H1 (cell line): Measurements from ENCODE around the gene INKA2. TPM values are rescaled to one million over a fixed set of nuclear protein-coding genes. Genes with fewer than 3 reads are reported as not detected.

Source experiments
- CTCF ChIA-PET: fragments of 300-600 bp; sonication (Branson Sonifier 250); formaldehyde crosslinking; loops from one replicate; lab custom pipeline; 2021; ENCODE audit not compliant: partially characterized antibody; lab: Charles Lee
- POLR2A ChIA-PET: fragments of 300-600 bp; sonication (Branson Sonifier 250); formaldehyde crosslinking; loops from one replicate; lab custom pipeline; 2021; ENCODE audit warnings: inconsistent platforms; ENCODE audit not compliant: partially characterized antibody; lab: Charles Lee
- DNase-seq, 2 experiments: peaks; one replicate each; pipeline versions ENCODE4 v3.0.0 to v3.0.0-alpha.2; 2010 to 2022; ENCODE audit warnings: low spot score in 2 of 2, low read depth in 1 of 2, mixed read lengths in 1 of 2
- FAIRE-seq: peaks from 2 replicates; lab custom pipeline; 2011; peaks lifted over from hg19 to GRCh38; lab: Jason Lieb, UNC
- H2AFZ ChIP-seq: 2 replicates; pipeline ENCODE4 v1.8.1; 2012; ENCODE audit warnings: low read length, inconsistent platforms
- H2AK5ac ChIP-seq: 2 replicates; pipeline ENCODE4 v1.6.1; 2013; ENCODE audit warnings: low read depth, low read length
- H2BK120ac ChIP-seq: replicated peaks from 2 replicates; pipeline ENCODE3; 2013; ENCODE audit warnings: low read depth, low read length, inconsistent platforms
- H2BK12ac ChIP-seq: 2 replicates; pipeline ENCODE4 v1.6.1; 2013; ENCODE audit warnings: low read depth, low read length
- H2BK15ac ChIP-seq: 2 replicates; pipeline ENCODE4 v1.6.1; 2013; ENCODE audit warnings: low read length
- H2BK20ac ChIP-seq: 2 replicates; pipeline ENCODE4 v1.6.1; 2013; ENCODE audit warnings: low read length
- H2BK5ac ChIP-seq: 2 replicates; pipeline ENCODE4 v1.6.1; 2013; ENCODE audit warnings: low read depth, low read length
- H3K14ac ChIP-seq: 2 replicates; pipeline ENCODE4 v1.6.1; 2013; ENCODE audit warnings: inconsistent platforms; ENCODE audit not compliant: insufficient read length
- H3K18ac ChIP-seq: 2 replicates; pipeline ENCODE4 v1.6.1; 2013; ENCODE audit warnings: low read length; ENCODE audit errors: extremely low read depth
- H3K23ac ChIP-seq: 2 replicates; pipeline ENCODE4 v1.6.1; 2013; ENCODE audit warnings: inconsistent platforms; ENCODE audit not compliant: insufficient read length
- H3K23me2 ChIP-seq: 2 replicates; pipeline ENCODE4 v1.6.1; 2013; ENCODE audit warnings: low read depth, low read length
- H3K27ac ChIP-seq: 2 replicates; pipeline ENCODE4 v1.6.1; 2011; ENCODE audit warnings: low read depth, low read length, inconsistent platforms
- H3K27me3 ChIP-seq, 4 experiments: replicated peaks in 1 of 4; 1 replicate in 1 of 4; 2 replicates in 3 of 4; pipeline versions ENCODE4 v1.6.1 to v1.8.1; 2011 to 2013; ENCODE audit warnings: low read length in 3 of 4, mild to moderate bottlenecking in 3 of 4, inconsistent platforms in 2 of 4, mixed read lengths in 2 of 4, moderate library complexity in 1 of 4; ENCODE audit not compliant: control insufficient read depth in 3 of 4, insufficient read depth in 3 of 4; ENCODE audit errors: extremely low read depth in 1 of 4
- H3K36me3 ChIP-seq, 4 experiments: 2 replicates each; pipeline versions ENCODE4 v1.6.1 to v1.8.1; 2011 to 2013; ENCODE audit warnings: mild to moderate bottlenecking in 4 of 4, low read length in 3 of 4, moderate library complexity in 2 of 4, control low read depth in 1 of 4, inconsistent platforms in 1 of 4; ENCODE audit not compliant: insufficient read depth in 4 of 4, control insufficient read depth in 2 of 4
- H3K4ac ChIP-seq: replicated peaks from 2 replicates; pipeline ENCODE3; 2013; ENCODE audit warnings: low read length, low read depth, mixed read lengths, inconsistent platforms; ENCODE audit not compliant: insufficient read length
- H3K4me1 ChIP-seq, 4 experiments: replicated peaks in 1 of 4; 1 replicate in 1 of 4; 2 replicates in 3 of 4; pipeline versions ENCODE4 v1.6.1 to v1.8.1; 2011 to 2013; ENCODE audit warnings: low read length in 3 of 4, inconsistent platforms in 2 of 4, mixed read lengths in 1 of 4; ENCODE audit not compliant: insufficient read depth in 4 of 4, control insufficient read depth in 3 of 4
- H3K4me2 ChIP-seq, 2 experiments: 2 replicates each; pipeline versions ENCODE4 v1.6.1 to v1.8.1; 2011 to 2013; ENCODE audit warnings: low read depth in 2 of 2, low read length in 2 of 2, control low read depth in 1 of 2, inconsistent platforms in 1 of 2, mild to moderate bottlenecking in 1 of 2; ENCODE audit not compliant: insufficient read depth in 1 of 2
- H3K4me3 ChIP-seq, 4 experiments: fragments of 200-600, 300-600 bp in 1 of 4; sonication (generic), shearing (Covaris generic), sonication (Bioruptor Twin) in 1 of 4; 2 replicates each; pipeline versions ENCODE4 v1.5.1 to v1.8.1; 2011 to 2016; ENCODE audit warnings: low read length in 4 of 4, low read depth in 3 of 4, control low read depth in 2 of 4, inconsistent platforms in 2 of 4, mild to moderate bottlenecking in 2 of 4, mixed read lengths in 1 of 4, moderate library complexity in 1 of 4; ENCODE audit not compliant: insufficient read depth in 2 of 4; ENCODE audit errors: extremely low read depth in 1 of 4
- H3K56ac ChIP-seq: replicated peaks from 2 replicates; pipeline ENCODE3; 2013; ENCODE audit warnings: low read depth, mild to moderate bottlenecking, mixed read lengths, low read length, inconsistent platforms; ENCODE audit not compliant: insufficient read length
- H3K79me1 ChIP-seq: 2 replicates; pipeline ENCODE4 v1.6.1; 2013; ENCODE audit warnings: low read depth, low read length, control low read depth
- H3K79me2 ChIP-seq, 2 experiments: 2 replicates each; pipeline versions ENCODE4 v1.6.1 to v1.8.1; 2012 to 2013; ENCODE audit warnings: low read length in 2 of 2, mild to moderate bottlenecking in 2 of 2, inconsistent platforms in 1 of 2; ENCODE audit not compliant: insufficient read depth in 2 of 2, control insufficient read depth in 1 of 2
- H3K9ac ChIP-seq, 4 experiments: replicated peaks in 1 of 4; 1 replicate in 1 of 4; 2 replicates in 3 of 4; pipeline versions ENCODE4 v1.6.1 to v1.8.1; 2011 to 2013; ENCODE audit warnings: low read depth in 3 of 4, low read length in 3 of 4, control low read depth in 2 of 4, mild to moderate bottlenecking in 2 of 4, moderate library complexity in 2 of 4, inconsistent platforms in 1 of 4; ENCODE audit errors: extremely low read depth in 1 of 4
- H3K9me3 ChIP-seq, 2 experiments: 2 replicates each; pipeline versions ENCODE4 v1.6.1 to v1.8.1; 2012 to 2013; ENCODE audit warnings: mild to moderate bottlenecking in 2 of 2, moderate library complexity in 2 of 2, control low read depth in 1 of 2, inconsistent platforms in 1 of 2, low read depth in 1 of 2, low read length in 1 of 2, mixed read lengths in 1 of 2; ENCODE audit not compliant: insufficient read depth in 2 of 2
- H4K20me1 ChIP-seq, 2 experiments: replicated peaks in 1 of 2; 2 replicates each; pipeline versions ENCODE3 to v1.8.1; 2011 to 2013; ENCODE audit warnings: inconsistent platforms in 2 of 2, low read length in 2 of 2, mild to moderate bottlenecking in 1 of 2; ENCODE audit not compliant: insufficient read depth in 2 of 2, control insufficient read depth in 1 of 2
- H4K5ac ChIP-seq: 2 replicates; pipeline ENCODE4 v1.6.1; 2013; ENCODE audit warnings: low read length, low read depth, mixed read lengths, inconsistent platforms; ENCODE audit not compliant: insufficient read length
- H4K8ac ChIP-seq: 2 replicates; pipeline ENCODE4 v1.8.0; 2013; ENCODE audit warnings: mild to moderate bottlenecking, moderate library complexity, low read length, inconsistent platforms; ENCODE audit not compliant: insufficient read depth; ENCODE audit errors: extremely low read depth
- H4K91ac ChIP-seq: replicated peaks from 2 replicates; pipeline ENCODE3; 2013; ENCODE audit warnings: low read length, mixed read lengths, inconsistent platforms; ENCODE audit not compliant: insufficient read length
- ASH2L ChIP-seq: fragments of 200-600, 300-600 bp; sonication (generic); IDR thresholded peaks from one replicate; pipeline ENCODE4 v1.7.1; 2017; ENCODE audit warnings: low read length
- ATF3 ChIP-seq: IDR thresholded peaks from 2 replicates; pipeline ENCODE4 v1.6.1; 2011; ENCODE audit warnings: low read depth, mild to moderate bottlenecking, low read length; ENCODE audit not compliant: insufficient read depth
- CHD2 ChIP-seq: IDR thresholded peaks from 2 replicates; pipeline ENCODE4 v1.6.1; 2012; ENCODE audit warnings: low read length, improper control_type of control experiment
- POU5F1 ChIP-seq: IDR thresholded peaks from 2 replicates; pipeline ENCODE4 v1.6.1; 2011; ENCODE audit warnings: low read depth, mild to moderate bottlenecking, low read length, moderate library complexity
- TAF1 ChIP-seq: IDR thresholded peaks from 2 replicates; pipeline ENCODE4 v1.6.1; 2011; ENCODE audit warnings: mild to moderate bottlenecking, low read depth, low read length
- WGBS, 2 experiments: shearing (Covaris generic) in 1 of 2; methylation state at CpG; one replicate each; pipeline versions ENCODE4 v1.1.6 to v1.1.7; 2013 to 2015; ENCODE audit warnings: low lambda C conversion rate in 2 of 2, mixed read lengths in 2 of 2, inconsistent platforms in 1 of 2, low coverage in 1 of 2, missing lambda C conversion rate in 1 of 2; ENCODE audit not compliant: insufficient replicate concordance in 2 of 2, insufficient coverage in 1 of 2, insufficient read length in 1 of 2; ENCODE audit errors: extremely low coverage in 1 of 2, missing lambda C conversion rate in 1 of 2; 5-methylcytosine and 5-hydroxymethylcytosine counted together
- polyA plus RNA-seq, 7 experiments: library from polyadenylated mRNA; depleted of rRNA in 3 of 7; stranded (reverse) in 5 of 7; unstranded in 2 of 7; fragments of >200 nt in 5 of 7; fragments of 200-250 nt in 2 of 7; gene quantifications; 1 replicate in 5 of 7; 2 replicates in 1 of 7; 4 replicates in 1 of 7; pipeline versions ENCODE4 v1.2.1 to v1.2.3, GENCODE V29; 2011 to 2013; ENCODE audit warnings: missing spikeins in 2 of 7, mixed read lengths in 2 of 7
- total RNA-seq: library from RNA; stranded (reverse); fragmentation: NEBNext Ultra II Directional; extraction: Animal tissue kit (Norgen Biotek cat#: 25700); gene quantifications from 2 replicates; pipeline ENCODE4 v1.2.1, GENCODE V29; 2021
- TF ChIP-seq, protein P1 (sequence below): IDR thresholded peaks from 2 replicates; pipeline ENCODE4 v1.6.1; 2011; ENCODE audit warnings: low read length, improper control_type of control experiment

The INKA2 gene
- total and polyA plus RNA-seq, 2 of the 8 experiments (the other 6 are each of a cell fraction or from before 2014, with no cell fraction given) = 4.2 to 11.5 TPM

DNA sequence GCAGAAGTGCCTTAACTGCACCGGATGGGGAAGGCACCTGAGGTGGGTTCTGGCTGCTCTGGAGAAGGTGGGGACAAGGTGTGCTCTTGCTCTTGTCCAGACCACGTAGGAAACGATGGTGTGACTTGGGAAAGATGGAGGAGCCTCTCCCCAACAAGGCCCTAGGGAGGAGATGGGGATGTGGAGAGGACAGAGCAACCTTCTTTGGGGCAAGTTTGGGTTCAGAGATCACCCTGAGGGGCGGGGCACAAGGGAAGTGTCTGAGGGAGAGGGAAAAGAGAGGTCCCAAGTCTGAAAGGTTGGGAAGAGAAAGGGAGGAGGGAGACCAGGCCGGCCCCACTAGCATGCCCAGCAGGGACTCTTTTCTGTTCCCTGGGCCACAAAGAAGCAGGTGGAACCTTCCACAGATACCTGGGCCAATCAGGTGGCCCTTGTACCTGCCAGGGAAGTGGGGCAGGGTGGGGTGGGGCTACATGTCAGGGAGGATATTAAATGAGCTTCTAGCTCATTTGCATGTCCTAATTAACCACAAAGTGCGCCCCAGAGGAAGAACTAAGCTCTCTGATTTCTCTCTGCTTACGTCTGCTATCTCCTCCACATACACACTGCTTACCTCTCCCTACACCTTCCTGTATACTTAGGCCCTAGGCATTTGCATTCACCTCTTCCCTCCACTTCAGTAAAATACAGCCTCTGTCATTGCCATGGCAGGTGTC is 15.9 kb downstream of the INKA2 start:
- Histone ChIP-seq H3K27ac (no peak overlapping the region; the same call in 1 of the 2 replicates), H2BK120ac (no peak overlapping the region), H2BK5ac (no peak overlapping the region), H2BK15ac (no peak overlapping the region), H2AFZ (no peak overlapping the region), H3K23me2 (no peaks in the 10 kb centered on the region; the same call in none of the 2 replicates), H3K4ac (no peak overlapping the region), H2BK20ac (no peak overlapping the region), H4K8ac (no peak overlapping the region), H2BK12ac (0 out of 2 replicates have a peak overlapping the region, but pooled peaks have one; percentile 11), H3K9me3 (no peaks in the 10 kb centered on the region), H3K79me2 (no peaks in the 10 kb centered on the region), H3K23ac (no peak overlapping the region), H2AK5ac (0 out of 2 replicates have a peak overlapping the region, but pooled peaks have one; percentile 16), H4K20me1 (peaks cover 0 to 5% of the 10 kb centered on the region in 2 experiments), H3K9ac (no peak overlapping the region), H3K4me3 (no peak overlapping the region), H3K27me3 (no peaks in the 10 kb centered on the region; a peak in 1 of 7 replicates), H3K14ac (no peak overlapping the region), H3K4me1 (peaks cover 2 to 21% (median 14%) of the 10 kb centered on the region in 4 experiments), H3K18ac (no peak overlapping the region), H4K5ac (no peak overlapping the region), H3K36me3 (peaks cover 0 to 3% (median 0%) of the 10 kb centered on the region in 4 experiments; a peak in 3 of 8 replicates), H3K4me2 (no peak overlapping the region), H4K91ac (no peak overlapping the region), H3K56ac (no peak overlapping the region), H3K79me1 (no peaks in the 10 kb centered on the region)
- WGBS, 2 experiments = 87% methylated on average over 7 of the region's 7 CpGs; no CpG with 5 or more reads in 1 of the 2 experiments
- no peak for FAIRE-seq
- no peak for DNase-seq
- ChIA-PET POLR2A (interaction anchor here (1.8 to 18.0 kb wide), 3 partner anchors 14 to 45 kb away, joined by 5 to 343 read pairs (median 7); partner anchors contain the start of genes DDX20 and INKA2), CTCF (interaction anchor here (1.4 to 42.0 kb wide), 2 partner anchors 8 to 21 kb away, joined by 7 to 1070 read pairs; partner anchors contain the start of genes DDX20 and INKA2)
- TF ChIP-seq, protein P1, sequence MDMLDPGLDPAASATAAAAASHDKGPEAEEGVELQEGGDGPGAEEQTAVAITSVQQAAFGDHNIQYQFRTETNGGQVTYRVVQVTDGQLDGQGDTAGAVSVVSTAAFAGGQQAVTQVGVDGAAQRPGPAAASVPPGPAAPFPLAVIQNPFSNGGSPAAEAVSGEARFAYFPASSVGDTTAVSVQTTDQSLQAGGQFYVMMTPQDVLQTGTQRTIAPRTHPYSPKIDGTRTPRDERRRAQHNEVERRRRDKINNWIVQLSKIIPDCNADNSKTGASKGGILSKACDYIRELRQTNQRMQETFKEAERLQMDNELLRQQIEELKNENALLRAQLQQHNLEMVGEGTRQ = no peak
- TF ChIP-seq TAF1 (no peak), ATF3 (no peak), POU5F1 (no peak), CHD2 (no peak), ASH2L (no peak)
